Right kidney (tissue), 1 donor: ENCODE results near the gene MTTP.

ENCODE experiments used
- DNase-seq: peaks from one replicate; pipeline ENCODE4 v3.0.0-alpha.2; 2016

MTTP gene

GRCh38 chr4:99642725-99643489 lies 68.3 kb downstream of the MTTP start:
- DNase-seq: no peak

DNA sequence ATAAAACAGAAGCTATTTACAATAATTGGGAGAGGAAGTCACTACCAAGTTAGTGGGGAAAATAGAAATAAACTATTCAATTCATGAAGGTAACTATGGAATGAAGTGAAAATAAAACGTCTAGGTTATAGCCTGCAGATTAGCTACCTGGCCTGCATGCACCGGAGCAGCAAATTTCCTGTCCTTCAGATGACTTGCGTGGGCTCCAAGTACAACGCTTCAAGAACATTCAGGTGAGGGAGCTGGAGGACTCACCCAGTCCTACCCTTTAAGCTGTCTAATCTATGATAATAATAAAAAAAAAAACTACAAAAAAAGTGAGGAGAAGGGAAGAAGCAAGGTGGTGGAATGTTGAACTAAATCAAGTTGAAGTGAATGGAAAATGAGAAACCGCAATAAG lies 69.8 kb downstream of the MTTP start:
- DNase-seq: no peak

DNA sequence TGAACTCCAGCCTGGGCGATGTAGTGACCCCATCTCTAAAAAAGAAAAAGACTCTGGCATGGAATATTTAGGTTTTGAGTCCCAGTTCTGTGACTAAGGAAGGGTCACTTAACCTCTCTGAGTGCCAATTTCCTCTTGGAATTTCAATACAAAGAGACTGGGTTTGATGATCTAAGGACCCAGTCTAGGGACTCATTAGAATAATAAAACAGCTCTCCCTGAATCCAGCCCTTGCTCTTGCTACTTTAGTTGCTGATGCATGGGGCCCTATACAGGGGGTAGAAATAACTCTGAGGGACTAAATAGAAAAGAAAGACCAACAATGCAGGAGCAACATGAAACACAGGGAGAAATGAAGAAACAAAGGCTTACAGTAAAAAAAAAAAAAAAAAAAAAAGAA lies 70.4 kb downstream of the MTTP start:
- DNase-seq: no peak

- no peak for DNase-seq
Measured at GRCh38 chr4:99645638-99646037, 71.0 kb downstream of the MTTP start.

GRCh38 chr4:99647071-99647470 lies 72.4 kb downstream of the MTTP start:
- no peak for DNase-seq

GRCh38 chr4:99648321-99648720 lies 73.7 kb downstream of the MTTP start:
- no peak for DNase-seq

DNA sequence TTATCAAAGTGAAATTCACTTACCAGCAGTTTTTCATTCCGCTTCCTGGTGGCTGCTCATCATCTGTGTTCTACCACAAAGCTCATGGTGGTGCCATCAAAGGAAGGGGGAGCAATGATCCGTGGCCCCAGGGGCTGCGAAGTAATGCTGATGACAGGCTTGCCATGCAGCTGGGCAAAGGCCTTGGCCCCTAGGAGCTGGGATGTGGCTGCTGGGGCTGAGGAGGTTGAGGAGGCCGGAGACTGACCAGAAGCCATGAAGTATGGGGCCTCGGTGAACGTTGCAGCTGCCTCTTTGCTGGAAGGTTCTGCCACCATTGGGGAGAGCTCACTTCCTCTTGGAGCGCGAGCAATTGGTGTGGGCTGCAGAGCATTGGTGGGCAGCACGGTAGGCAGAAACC lies 74.6 kb downstream of the MTTP start:
- no peak for DNase-seq

- DNase-seq: no peak
Measured at GRCh38 chr4:99649778-99650177, 75.2 kb downstream of the MTTP start.

DNA sequence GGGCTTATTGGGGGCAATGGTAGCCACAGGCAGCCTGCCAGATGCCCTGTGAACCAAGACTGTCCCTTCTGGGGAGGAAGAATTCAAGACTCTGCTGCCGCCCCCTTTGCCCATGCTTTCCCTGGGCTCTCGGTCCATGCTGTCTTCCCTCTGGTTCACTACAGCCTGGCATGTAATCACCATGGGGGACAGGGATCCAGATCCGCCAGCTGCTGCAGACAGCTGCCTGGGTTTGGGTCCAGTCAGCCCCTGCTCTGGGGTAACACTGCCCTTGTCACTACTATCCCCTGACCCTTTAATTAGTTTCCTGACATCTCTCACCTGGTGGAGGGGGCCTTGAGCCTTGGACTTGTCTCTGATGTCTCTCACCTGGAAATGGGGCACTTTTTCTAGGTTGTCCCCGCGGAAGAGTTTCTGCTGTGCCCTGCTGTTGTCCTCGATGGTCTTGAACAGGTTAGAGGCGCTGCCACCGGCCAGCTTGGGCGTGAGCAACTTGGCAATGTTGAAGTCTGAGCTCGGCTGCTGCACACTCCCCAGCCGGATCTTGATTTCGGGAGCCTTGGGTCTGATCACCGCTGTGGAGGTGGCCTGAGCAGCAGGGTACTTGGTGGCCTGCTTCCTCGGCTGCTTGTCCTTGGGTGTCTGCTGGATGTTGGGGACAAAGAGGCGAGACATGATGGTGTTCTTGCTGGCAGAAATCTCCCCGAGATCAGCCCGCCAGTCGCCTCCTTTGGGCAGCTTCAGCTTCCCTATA lies 76.6 kb downstream of the MTTP start:
- DNase-seq: no peak

DNA sequence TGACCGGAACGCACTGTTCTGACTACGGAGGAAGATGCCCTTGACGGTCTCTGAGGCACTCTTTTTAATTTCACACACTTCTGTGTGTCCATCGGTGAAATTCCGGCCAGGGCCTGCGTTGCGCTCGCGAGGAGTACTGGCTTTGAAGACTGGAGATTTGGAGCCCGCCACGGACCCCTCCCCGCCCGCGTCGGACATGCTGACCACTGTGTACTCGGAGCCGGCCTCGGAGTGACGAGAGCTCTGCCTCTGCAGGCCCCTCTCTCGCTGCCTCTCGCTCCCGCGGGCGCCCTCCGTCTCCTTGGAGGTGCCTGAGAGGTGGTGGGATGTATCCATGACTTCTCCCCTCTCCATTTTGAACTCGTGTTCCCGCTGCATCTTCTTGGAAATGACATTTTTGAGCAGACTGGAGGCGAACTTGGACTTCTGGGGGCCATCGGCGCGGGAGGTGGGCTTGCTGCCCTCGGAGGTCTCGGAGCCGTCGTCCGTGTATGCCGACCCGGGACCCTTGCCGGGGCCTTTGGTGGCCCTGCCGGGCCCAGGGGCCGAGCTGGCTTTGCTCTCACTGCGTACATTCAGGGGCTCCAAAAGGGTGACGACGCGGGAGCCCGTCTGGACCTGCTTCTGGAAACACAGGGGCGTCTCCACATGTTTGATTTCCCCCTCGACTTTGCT lies 77.3 kb downstream of the MTTP start:
- peak; percentile 10 for DNase-seq

DNA sequence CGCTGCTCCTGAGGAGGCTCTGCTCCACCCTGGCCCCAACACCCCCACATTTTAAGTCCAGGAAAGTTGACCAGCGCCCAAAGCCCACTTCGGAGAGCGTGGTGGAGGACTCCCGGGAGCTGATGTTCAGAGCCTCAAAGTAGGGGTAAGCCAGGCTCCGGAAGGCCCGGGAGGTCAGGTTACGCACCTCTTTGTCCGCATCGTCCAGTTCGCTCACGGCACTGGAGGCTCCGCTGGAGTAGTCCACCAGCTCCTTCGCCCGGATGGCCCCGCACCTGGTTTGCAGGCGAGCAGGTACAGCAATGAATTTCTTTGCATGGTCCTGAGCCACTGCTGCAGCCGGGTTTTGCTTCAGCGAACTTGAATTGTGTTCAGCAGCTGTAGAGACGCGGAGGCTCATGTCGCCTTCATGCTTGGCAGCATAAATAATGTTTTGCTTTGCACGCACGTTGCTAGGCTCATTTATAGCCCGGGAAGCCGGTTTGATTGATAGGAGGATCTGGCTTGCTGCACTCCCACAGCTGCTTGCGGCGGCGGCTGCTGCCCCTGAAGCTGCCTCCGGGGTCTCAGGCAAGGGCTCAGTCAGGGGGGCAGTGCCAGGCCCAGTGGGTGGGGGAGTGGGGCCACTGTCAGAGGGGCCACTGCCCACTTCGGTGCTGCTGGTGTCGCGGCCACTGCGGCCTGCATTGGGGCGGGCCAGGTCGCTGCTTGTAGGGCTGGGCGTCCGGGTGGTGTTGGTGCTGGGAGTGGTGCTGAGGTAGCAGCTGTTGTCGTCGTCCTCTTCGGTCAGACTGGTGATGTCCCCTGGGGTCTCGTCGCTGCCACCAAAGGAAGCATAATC lies 78.2 kb downstream of the MTTP start:
- peak; percentile 58 for DNase-seq

GRCh38 chr4:99653916-99654315 lies 79.3 kb downstream of the MTTP start:
- DNase-seq: no peak

DNA sequence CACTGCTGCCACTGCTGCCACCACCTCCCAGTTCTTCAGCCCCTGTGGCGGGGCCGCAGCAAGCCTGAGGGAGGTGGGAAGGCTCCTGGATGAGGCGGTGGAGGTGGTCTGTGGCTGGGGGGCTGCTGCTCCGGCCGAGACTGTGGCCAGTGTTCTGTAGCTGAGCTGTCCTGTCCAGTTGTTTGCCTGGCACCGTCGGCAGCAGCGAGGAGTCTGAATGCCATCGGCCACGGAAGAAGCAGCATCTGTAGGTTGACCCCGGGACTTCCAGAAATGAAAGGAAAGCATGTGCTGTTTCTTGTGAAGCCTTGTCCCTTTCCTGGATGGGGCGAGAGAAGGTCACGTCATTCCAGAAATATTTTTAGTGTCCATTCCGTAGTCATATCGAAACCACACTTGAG lies 79.7 kb downstream of the MTTP start:
- no peak for DNase-seq

GRCh38 chr4:99655308-99656081 lies 80.9 kb downstream of the MTTP start:
- DNase-seq: no peak

GRCh38 chr4:99657798-99658197 lies 83.2 kb downstream of the MTTP start, which contains the start of gene C4orf54:
TSS of gene C4orf54 (minus strand) at chr4:99657828. CDS start at chr4:99654648, 3,180 bp downstream.
- no peak for DNase-seq

DNA sequence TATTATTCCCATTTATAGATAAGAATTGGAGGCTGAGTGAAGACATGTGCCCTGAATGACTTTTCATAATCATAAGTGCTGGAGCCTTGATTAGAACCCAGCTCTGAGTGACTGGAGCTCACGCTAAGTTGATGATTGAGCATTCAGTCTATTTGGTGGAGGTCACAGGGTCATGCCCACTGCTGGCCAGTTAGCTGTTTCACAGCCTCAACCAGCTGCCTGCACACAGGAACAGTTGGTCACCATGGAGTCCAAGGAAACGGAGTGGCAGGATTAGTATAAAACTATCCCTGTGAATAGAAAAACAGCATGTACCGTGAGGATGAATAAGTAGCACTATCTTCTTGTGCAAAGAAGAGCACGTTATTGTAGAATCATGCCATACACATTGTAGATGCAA lies 84.0 kb downstream of the MTTP start:
- no peak for DNase-seq

- DNase-seq: no peak
Measured at GRCh38 chr4:99661907-99662306, 87.3 kb downstream of the MTTP start.

DNA sequence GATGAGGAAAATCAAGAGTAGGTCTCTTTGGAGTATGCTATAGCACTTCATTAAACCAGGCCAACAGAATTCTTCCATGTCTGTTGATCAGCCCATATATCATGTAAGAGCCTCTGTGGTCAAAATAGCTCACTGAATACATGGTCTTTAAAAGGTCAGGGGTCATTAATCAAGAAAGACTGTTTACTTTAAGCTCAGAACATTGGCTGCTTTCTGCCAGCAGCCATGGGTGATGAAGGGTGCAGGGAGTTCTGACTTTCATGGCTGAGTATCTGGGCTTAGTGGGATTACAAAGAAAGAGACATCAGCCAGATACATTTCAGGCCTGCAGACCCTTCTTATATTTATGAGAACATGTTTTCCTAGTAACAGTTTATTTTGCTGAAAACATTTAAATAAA lies 90.1 kb downstream of the MTTP start:
- DNase-seq: no peak

DNA sequence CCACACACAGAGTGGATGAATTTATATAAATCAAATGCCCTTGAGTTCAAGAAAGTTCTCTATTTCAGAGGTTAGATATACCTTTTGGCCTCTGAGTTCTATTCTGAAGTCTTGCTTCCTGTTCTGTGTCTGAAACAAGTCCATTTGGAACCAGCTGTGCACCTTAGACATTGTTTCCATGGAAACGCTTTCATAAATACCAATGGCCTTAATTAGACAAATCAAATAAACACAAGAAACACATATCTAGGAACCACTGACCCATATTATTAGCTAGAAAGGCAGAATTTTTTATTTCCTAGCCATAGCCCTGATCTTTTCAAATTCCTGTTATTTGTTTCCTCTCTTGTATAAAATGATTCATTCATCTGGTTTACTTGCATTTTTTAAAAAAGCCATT lies 91.4 kb downstream of the MTTP start:
- no peak for DNase-seq

- DNase-seq: no peak
Measured at GRCh38 chr4:99668472-99668871, 93.8 kb downstream of the MTTP start.

DNA sequence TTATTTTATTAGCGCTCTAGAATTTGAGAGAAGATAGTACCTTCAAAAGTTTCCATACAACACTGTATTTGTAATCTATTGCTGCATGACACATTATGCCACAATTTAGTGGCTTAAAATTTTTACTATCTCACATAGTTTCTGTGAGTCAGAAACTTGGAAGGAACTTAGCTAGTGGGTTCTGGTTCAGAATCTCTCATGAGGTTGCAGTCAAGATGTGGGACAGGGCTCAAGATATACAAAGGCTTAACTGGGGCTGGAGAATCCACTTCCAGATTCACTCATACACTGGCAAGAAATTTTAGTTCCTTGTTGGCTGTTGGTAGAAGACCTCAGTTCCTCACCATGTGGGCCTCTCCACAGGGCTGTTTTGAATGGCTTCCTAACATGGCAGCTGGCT lies 94.5 kb downstream of the MTTP start:
- no peak for DNase-seq
